Ishikawa (cell line): ENCODE data around the gene WNT11.

Source experiments
- EP300 ChIP-seq: IDR thresholded peaks from 2 replicates; pipeline ENCODE4 v1.6.1; 2012; ENCODE audit warnings: borderline replicate concordance
- FOXM1 ChIP-seq: IDR thresholded peaks from 2 replicates; pipeline ENCODE4 v1.6.1; 2012; ENCODE audit warnings: low read depth, borderline replicate concordance
- MAX ChIP-seq: IDR thresholded peaks from 2 replicates; pipeline ENCODE4 v1.6.1; 2012
- RAD21 ChIP-seq: IDR thresholded peaks from 2 replicates; pipeline ENCODE4 v1.6.1; 2012; ENCODE audit warnings: low read depth
- REST ChIP-seq: IDR thresholded peaks from 2 replicates; pipeline ENCODE4 v1.6.1; 2012; ENCODE audit warnings: low read depth, mild to moderate bottlenecking
- ZBTB7A ChIP-seq: IDR thresholded peaks from 2 replicates; pipeline ENCODE4 v1.6.1; 2012; ENCODE audit warnings: low read depth

GRCh38 chr11:76189682-76190081 lies 16.6 kb downstream of the WNT11 start:
- TF ChIP-seq REST (no peak), ZBTB7A (no peak), RAD21 (no peak), EP300 (no peak), FOXM1 (no peak), MAX (no peak)
